Stomach (tissue), 4 donors: ENCODE results near the gene PKP1.

ENCODE experiments used
- EP300 ChIP-seq: sonication (generic); formaldehyde crosslinking; IDR thresholded peaks from one replicate; pipeline ENCODE4 v1.6.1; 2017; ENCODE audit warnings: antibody characterized with exemption
- POLR2A ChIP-seq, 4 donors: fragments of 450-650 bp; IDR thresholded peaks; one replicate each; pipeline ENCODE4 v1.6.1; 2016; ENCODE audit warnings: antibody characterized with exemption in 4 of 4, control low read depth in 2 of 4, mild to moderate bottlenecking in 1 of 4, moderate library complexity in 1 of 4
- TF ChIP-seq, protein P1 (sequence below), 7 experiments: fragments of 450-650 bp in 4 of 7; fragments of 200-600 bp in 3 of 7; sonication (generic) in 3 of 7; IDR thresholded peaks; one replicate each; pipeline ENCODE4 v1.5.1; 2016 to 2019; ENCODE audit warnings: antibody characterized with exemption in 7 of 7, control low read depth in 2 of 7, mild to moderate bottlenecking in 1 of 7

DNA sequence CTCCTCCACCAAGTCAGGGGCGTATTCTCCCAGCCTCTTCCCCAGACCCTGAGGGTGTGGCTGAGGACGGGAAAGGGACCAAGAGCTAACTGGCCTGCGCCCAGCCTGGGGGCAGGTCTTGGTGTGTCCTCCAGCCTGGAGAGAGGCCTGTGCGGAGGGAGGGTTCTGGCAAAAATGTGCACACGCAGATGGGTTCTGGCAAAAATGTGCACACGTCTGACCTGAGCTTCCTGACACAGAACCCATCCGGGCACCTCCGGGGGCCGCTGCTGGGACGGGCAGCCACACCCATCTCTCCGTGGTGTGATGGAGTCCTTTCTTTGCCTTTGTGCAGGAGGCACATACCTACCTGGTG, 23.1 kb upstream of the PKP1 start:
- TF ChIP-seq, protein P1, sequence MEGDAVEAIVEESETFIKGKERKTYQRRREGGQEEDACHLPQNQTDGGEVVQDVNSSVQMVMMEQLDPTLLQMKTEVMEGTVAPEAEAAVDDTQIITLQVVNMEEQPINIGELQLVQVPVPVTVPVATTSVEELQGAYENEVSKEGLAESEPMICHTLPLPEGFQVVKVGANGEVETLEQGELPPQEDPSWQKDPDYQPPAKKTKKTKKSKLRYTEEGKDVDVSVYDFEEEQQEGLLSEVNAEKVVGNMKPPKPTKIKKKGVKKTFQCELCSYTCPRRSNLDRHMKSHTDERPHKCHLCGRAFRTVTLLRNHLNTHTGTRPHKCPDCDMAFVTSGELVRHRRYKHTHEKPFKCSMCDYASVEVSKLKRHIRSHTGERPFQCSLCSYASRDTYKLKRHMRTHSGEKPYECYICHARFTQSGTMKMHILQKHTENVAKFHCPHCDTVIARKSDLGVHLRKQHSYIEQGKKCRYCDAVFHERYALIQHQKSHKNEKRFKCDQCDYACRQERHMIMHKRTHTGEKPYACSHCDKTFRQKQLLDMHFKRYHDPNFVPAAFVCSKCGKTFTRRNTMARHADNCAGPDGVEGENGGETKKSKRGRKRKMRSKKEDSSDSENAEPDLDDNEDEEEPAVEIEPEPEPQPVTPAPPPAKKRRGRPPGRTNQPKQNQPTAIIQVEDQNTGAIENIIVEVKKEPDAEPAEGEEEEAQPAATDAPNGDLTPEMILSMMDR (IDR thresholded peaks at IDR 0.05) = no peak
- TF ChIP-seq EP300 (no peak), POLR2A (IDR thresholded peaks at IDR 0.05) (no peak)
